PC-9 (cell line): ENCODE data around the gene ESPL1. TPM values are rescaled to one million over a fixed set of nuclear protein-coding genes. Genes with fewer than 3 reads are reported as not detected.
A peak's percentile ranks its signal among the peaks of the same experiment; 100 is the strongest.

Experiments used
- BruUV-seq: library from RNA; stranded (reverse); fragments of 400-500 nt; replicated peaks from 2 replicates; lab custom pipeline; 2021; lab: Mats Ljungman, UMichigan
- CTCF ChIA-PET: fragments of 300-600 bp; sonication (Branson Sonifier 250); formaldehyde crosslinking; loops from one replicate; lab custom pipeline; 2022; ENCODE audit warnings: antibody characterized with exemption; lab: Charles Lee
- POLR2A ChIA-PET: fragments of 300-600 bp; sonication (Branson Sonifier 250); formaldehyde crosslinking; loops from one replicate; lab custom pipeline; 2022; ENCODE audit warnings: antibody characterized with exemption; ENCODE audit not compliant: unreplicated experiment; lab: Charles Lee
- DNase-seq, 2 experiments: peaks; one replicate each; pipeline versions ENCODE4 v3.0.0 to v3.0.0-alpha.2; 2015 to 2022; ENCODE audit warnings: mixed read lengths in 1 of 2
- H2AFZ ChIP-seq: fragments of 200-600 bp; sonication (generic); 2 replicates; pipeline ENCODE4 v1.8.1; 2017; ENCODE audit warnings: antibody characterized with exemption
- H3F3A ChIP-seq: fragments of 200-600 bp; sonication (generic); 2 replicates; pipeline ENCODE4 v1.8.1; 2017; ENCODE audit warnings: antibody characterized with exemption, mild to moderate bottlenecking, low read depth; ENCODE audit not compliant: insufficient read depth
- H3K27ac ChIP-seq: fragments of 200-600 bp; sonication (generic); 2 replicates; pipeline ENCODE4 v1.6.1; 2016; ENCODE audit warnings: mixed run types
- H3K27me3 ChIP-seq: fragments of 200-600 bp; sonication (generic); 2 replicates; pipeline ENCODE4 v1.6.1; 2016; ENCODE audit warnings: low read depth, mixed run types; ENCODE audit not compliant: insufficient read depth
- H3K36me3 ChIP-seq: fragments of 200-600 bp; sonication (generic); 2 replicates; pipeline ENCODE4 v1.6.1; 2016; ENCODE audit warnings: low read depth, mixed run types
- H3K4me1 ChIP-seq: fragments of 200-600 bp; sonication (generic); replicated peaks from 2 replicates; pipeline ENCODE4 v1.6.1; 2016; ENCODE audit warnings: mixed run types; ENCODE audit not compliant: insufficient read depth
- H3K4me2 ChIP-seq: fragments of 200-600 bp; sonication (generic); 2 replicates; pipeline ENCODE4 v1.6.1; 2017; ENCODE audit warnings: mixed run types
- H3K4me3 ChIP-seq: fragments of 200-600 bp; sonication (generic); 2 replicates; pipeline ENCODE4 v1.6.1; 2016; ENCODE audit warnings: mixed run types
- H3K79me2 ChIP-seq: fragments of 200-600 bp; sonication (generic); 2 replicates; pipeline ENCODE4 v1.6.1; 2017; ENCODE audit warnings: low read depth, mixed run types
- H3K9me2 ChIP-seq: fragments of 200-600 bp; sonication (generic); 2 replicates; pipeline ENCODE4 v1.8.1; 2017; ENCODE audit warnings: mild to moderate bottlenecking; ENCODE audit not compliant: insufficient read depth
- H3K9me3 ChIP-seq: fragments of 200-600 bp; sonication (generic); 2 replicates; pipeline ENCODE4 v1.8.1; 2016; ENCODE audit warnings: low read depth; ENCODE audit not compliant: insufficient read depth
- H4K20me1 ChIP-seq: fragments of 200-600 bp; sonication (generic); 2 replicates; pipeline ENCODE4 v1.8.1; 2017; ENCODE audit not compliant: insufficient read depth
- CTCF ChIP-seq: fragments of 200-600 bp; sonication (generic); conservative IDR thresholded peaks from 2 replicates; pipeline ENCODE4 v1.6.1; 2017; ENCODE audit warnings: mixed run types, antibody characterized with exemption, mild to moderate bottlenecking, moderate library complexity
- EZH2 ChIP-seq: fragments of 200-600 bp; sonication (generic); IDR thresholded peaks from 2 replicates; pipeline ENCODE4 v1.8.0; 2017; ENCODE audit warnings: antibody characterized with exemption, low read depth
- intact Hi-C: fragments of 100-400 bp; cut with micrococcal nuclease; formaldehyde crosslinking; loops from one replicate; pipeline ENCODE4 v1.10.0; 2022; ENCODE audit not compliant: unreplicated experiment
- total RNA-seq: library from RNA; stranded (reverse); gene quantifications from 2 replicates; pipeline ENCODE4 v1.2.3, GENCODE V29; 2021

Gene ESPL1
- total RNA-seq, 1 experiment from 2014 or later, result 42.0 TPM

GRCh38 chr12:53230108-53230845 is 37.8 kb upstream of the ESPL1 start:
- CTCF ChIA-PET, result no interaction called here
- H4K20me1 ChIP-seq, result no peaks in the 10 kb centered on the region
- H3K79me2 ChIP-seq, result peaks cover 54% of the 10 kb centered on the region
- no peaks in the 10 kb centered on the region for H3K9me3 ChIP-seq
- peaks cover 64% of the 10 kb centered on the region for H3K4me1 ChIP-seq
- H3K4me3 ChIP-seq, result peak overlapping the region; percentile 100
- no peak overlapping the region for H2AFZ ChIP-seq
- no peaks in the 10 kb centered on the region for H3K9me2 ChIP-seq
- no TSS peak for BruUV-seq
- peak; percentile 86 to 92 for DNase-seq
- H3K27ac ChIP-seq, result peak overlapping the region; percentile 29; the same call in 1 of the 2 replicates
- peaks cover 10% of the 10 kb centered on the region; the same call in 1 of the 2 replicates for H3K36me3 ChIP-seq
- peak overlapping the region; percentile 100 for H3K4me2 ChIP-seq
- POLR2A ChIA-PET, result no interaction called here
- TF ChIP-seq CTCF (no peak), EZH2 (no peak)
- intact Hi-C loops, result loop anchor here (1.0 kb wide), 1 partner anchor 9 kb away; no protein-coding TSS in a partner anchor
- H3F3A ChIP-seq, result peaks cover 46% of the 10 kb centered on the region
- H3K27me3 ChIP-seq, result no peaks in the 10 kb centered on the region

- H3K36me3 ChIP-seq, result peaks cover 10% of the 10 kb centered on the region; the same call in 1 of the 2 replicates
- no peaks in the 10 kb centered on the region for H3K9me2 ChIP-seq
- BruUV-seq, result TSS peak; percentile 56
- H3K9me3 ChIP-seq, result no peaks in the 10 kb centered on the region
- peaks cover 58% of the 10 kb centered on the region for H3K4me1 ChIP-seq
- H3K4me2 ChIP-seq, result peak overlapping the region; percentile 100
- H2AFZ ChIP-seq, result peak overlapping the region; percentile 77
- intact Hi-C loops, result no loop called here
- ChIA-PET CTCF (interaction anchor here (0.7 kb wide), 1 partner anchor 50 kb away, joined by 14 read pairs; no protein-coding TSS in a partner anchor), POLR2A (no interaction called here)
- H3F3A ChIP-seq, result peaks cover 33% of the 10 kb centered on the region
- H3K27ac ChIP-seq, result peak overlapping the region; percentile 70
- peak overlapping the region; percentile 100 for H3K4me3 ChIP-seq
- no peaks in the 10 kb centered on the region for H4K20me1 ChIP-seq
- H3K79me2 ChIP-seq, result peaks cover 41% of the 10 kb centered on the region
- DNase-seq, result no peak
- TF ChIP-seq CTCF, result no peak
- no peak for TF ChIP-seq EZH2
- no peaks in the 10 kb centered on the region for H3K27me3 ChIP-seq
These were observed 36.5 kb upstream of the ESPL1 start for GRCh38 chr12:53231671-53231920.

GRCh38 chr12:53231921-53232645 is 36.0 kb upstream of the ESPL1 start, which contains the start of gene RARG:
RARG (minus strand) TSS chr12:53232209; CDS start chr12:53227545, 4,664 bp downstream.
- peak within 1 kb of the TSS; percentile 100 for H3K4me2 ChIP-seq
- no peaks in the 10 kb centered on the region for H3K27me3 ChIP-seq
- peaks cover 10% of the 10 kb centered on the region; the same call in 1 of the 2 replicates for H3K36me3 ChIP-seq
- no peaks in the 10 kb centered on the region for H4K20me1 ChIP-seq
- no peak for TF ChIP-seq CTCF
- TF ChIP-seq EZH2, result no peak
- ChIA-PET CTCF (interaction anchor here (0.7 kb wide), 1 partner anchor 50 kb away, joined by 14 read pairs; no protein-coding TSS in a partner anchor), POLR2A (no interaction called here)
- H3K79me2 ChIP-seq, result peaks cover 37% of the 10 kb centered on the region
- intact Hi-C loops, result loop anchor here (1.0 kb wide), 1 partner anchor 19 kb away; no protein-coding TSS in a partner anchor
- peak within 1 kb of the TSS; percentile 71 for H3K27ac ChIP-seq
- no peaks in the 10 kb centered on the region for H3K9me3 ChIP-seq
- peaks cover 59% of the 10 kb centered on the region for H3K4me1 ChIP-seq
- DNase-seq, result peak; percentile 83 to 90
- peaks cover 33% of the 10 kb centered on the region for H3F3A ChIP-seq
- H3K9me2 ChIP-seq, result no peaks in the 10 kb centered on the region
- H3K4me3 ChIP-seq, result peak within 1 kb of the TSS; percentile 100
- H2AFZ ChIP-seq, result peak within 1 kb of the TSS; percentile 78
- no TSS peak for BruUV-seq
